Gastrocnemius medialis (tissue), 4 donors: Measurements from ENCODE around the gene ARL6IP1.

Source experiments
- POLR2A ChIP-seq, 2 donors: fragments of 450-650 bp; IDR thresholded peaks; one replicate each; pipeline ENCODE4 v1.6.1; 2017; ENCODE audit warnings: antibody characterized with exemption in 2 of 2, mild to moderate bottlenecking in 2 of 2, moderate library complexity in 2 of 2
- TF ChIP-seq, protein P1 (sequence below), 5 experiments: fragments of 450-650 bp in 3 of 5; fragments of 200-600 bp in 2 of 5; sonication (generic) in 2 of 5; IDR thresholded peaks in 4 of 5; conservative IDR thresholded peaks in 1 of 5; 1 replicate in 4 of 5; 2 replicates in 1 of 5; pipeline ENCODE4 v1.5.1; 2016 to 2019; ENCODE audit warnings: antibody characterized with exemption in 5 of 5, mild to moderate bottlenecking in 3 of 5, moderate library complexity in 3 of 5

DNA sequence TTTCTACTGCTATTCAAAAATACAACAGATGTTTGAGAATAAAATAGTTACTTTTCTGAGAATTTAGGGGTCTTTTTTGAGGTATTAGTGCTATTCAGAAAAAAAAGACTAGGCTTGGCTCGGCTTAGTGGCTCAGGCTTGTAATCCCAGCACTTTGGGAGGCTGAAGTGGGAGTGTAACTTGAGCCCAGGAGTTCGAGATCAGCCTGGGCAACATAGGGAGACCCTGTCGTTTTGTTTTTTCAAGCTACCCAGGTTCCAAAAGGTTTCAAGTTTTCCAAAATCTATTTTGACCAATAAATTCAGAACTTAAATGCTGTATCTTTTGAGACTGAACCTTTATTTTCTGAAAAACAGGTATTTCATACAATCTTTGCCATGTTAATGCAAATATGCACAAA lies 3.2 kb upstream of the ARL6IP1 start:
- TF ChIP-seq, protein P1, sequence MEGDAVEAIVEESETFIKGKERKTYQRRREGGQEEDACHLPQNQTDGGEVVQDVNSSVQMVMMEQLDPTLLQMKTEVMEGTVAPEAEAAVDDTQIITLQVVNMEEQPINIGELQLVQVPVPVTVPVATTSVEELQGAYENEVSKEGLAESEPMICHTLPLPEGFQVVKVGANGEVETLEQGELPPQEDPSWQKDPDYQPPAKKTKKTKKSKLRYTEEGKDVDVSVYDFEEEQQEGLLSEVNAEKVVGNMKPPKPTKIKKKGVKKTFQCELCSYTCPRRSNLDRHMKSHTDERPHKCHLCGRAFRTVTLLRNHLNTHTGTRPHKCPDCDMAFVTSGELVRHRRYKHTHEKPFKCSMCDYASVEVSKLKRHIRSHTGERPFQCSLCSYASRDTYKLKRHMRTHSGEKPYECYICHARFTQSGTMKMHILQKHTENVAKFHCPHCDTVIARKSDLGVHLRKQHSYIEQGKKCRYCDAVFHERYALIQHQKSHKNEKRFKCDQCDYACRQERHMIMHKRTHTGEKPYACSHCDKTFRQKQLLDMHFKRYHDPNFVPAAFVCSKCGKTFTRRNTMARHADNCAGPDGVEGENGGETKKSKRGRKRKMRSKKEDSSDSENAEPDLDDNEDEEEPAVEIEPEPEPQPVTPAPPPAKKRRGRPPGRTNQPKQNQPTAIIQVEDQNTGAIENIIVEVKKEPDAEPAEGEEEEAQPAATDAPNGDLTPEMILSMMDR (IDR thresholded peaks at IDR 0.05 in 4 of 5, conservative IDR thresholded peaks at IDR 0.05 in 1 of 5), result no peak
- TF ChIP-seq POLR2A (IDR thresholded peaks at IDR 0.05), result no peak
